Natural killer cell (primary cell): ENCODE measurements around the gene MAP3K20. TPM values are rescaled to one million over a fixed set of nuclear protein-coding genes. Genes with fewer than 3 reads are reported as not detected.

Experiments used
- ATAC-seq, 3 donors: fragments of 150-1000 bp in 2 of 3; fragments of 200-7000 bp in 1 of 3; cut with Tn5 transposase; 1 replicate in 1 of 3; 2 replicates in 2 of 3; pipeline ENCODE4 v1.10.0; 2021; ENCODE audit warnings: mild to moderate bottlenecking in 2 of 3, moderate library complexity in 2 of 3
- DNase-seq, 2 donors: peaks; one replicate each; pipeline versions ENCODE4 v3.0.0 to v3.0.0-alpha.2; 2013 to 2021; ENCODE audit warnings: mixed read lengths in 1 of 2
- H3K27ac ChIP-seq: one replicate; pipeline ENCODE4 v1.5.1; 2013; ENCODE audit warnings: mild to moderate bottlenecking, low read length
- H3K27me3 ChIP-seq: one replicate; pipeline ENCODE4 v1.6.1; 2013; ENCODE audit warnings: low read length; ENCODE audit not compliant: control insufficient read depth, insufficient read depth
- H3K36me3 ChIP-seq: one replicate; pipeline ENCODE4 v1.6.1; 2013; ENCODE audit warnings: low read length; ENCODE audit not compliant: control insufficient read depth, insufficient read depth
- H3K4me1 ChIP-seq: one replicate; pipeline ENCODE4 v1.6.1; 2013; ENCODE audit warnings: low read length; ENCODE audit not compliant: control insufficient read depth, insufficient read depth
- H3K4me3 ChIP-seq: one replicate; pipeline ENCODE4 v1.5.1; 2013; ENCODE audit warnings: low read length
- H3K9me3 ChIP-seq: one replicate; pipeline ENCODE4 v1.6.1; 2013; ENCODE audit warnings: low read length; ENCODE audit not compliant: control insufficient read depth, insufficient read depth
- H3K27ac Mint-ChIP-seq, 2 donors: one replicate each; pipeline ENCODE4 v1.8.0; 2022; ENCODE audit warnings: mild to moderate bottlenecking in 2 of 2, mixed read lengths in 2 of 2, moderate library complexity in 1 of 2
- H3K27me3 Mint-ChIP-seq, 2 donors: one replicate each; pipeline ENCODE4 v1.8.0; 2022; ENCODE audit warnings: low read depth in 2 of 2, mixed read lengths in 2 of 2
- H3K36me3 Mint-ChIP-seq: one replicate; pipeline ENCODE4 v1.8.0; 2022; ENCODE audit warnings: mixed read lengths
- H3K4me1 Mint-ChIP-seq, 2 donors: one replicate each; pipeline ENCODE4 v1.8.0; 2022; ENCODE audit warnings: mixed read lengths in 2 of 2
- H3K4me3 Mint-ChIP-seq: one replicate; pipeline ENCODE4 v1.8.0; 2022; ENCODE audit warnings: mild to moderate bottlenecking, moderate library complexity, mixed read lengths
- H3K9me3 Mint-ChIP-seq, 2 donors: one replicate each; pipeline ENCODE4 v1.8.0; 2022; ENCODE audit warnings: mixed read lengths in 2 of 2
- WGBS: methylation state at CpG from one replicate; pipeline ENCODE4 v1.1.7; 2013; ENCODE audit warnings: missing lambda C conversion rate; ENCODE audit not compliant: insufficient coverage; 5-methylcytosine and 5-hydroxymethylcytosine counted together
- intact Hi-C: fragments of 100-400 bp; cut with micrococcal nuclease; formaldehyde crosslinking; loops from one replicate; pipeline ENCODE4 v1.14.2; 2022
- total RNA-seq, 4 donors: library from RNA; stranded (reverse); fragments of 120-200 nt in 1 of 4; gene quantifications; one replicate each; pipeline versions ENCODE4 v1.2.3 to v1.2.4, GENCODE V29; 2013 to 2022
- TF ChIP-seq, protein P1 (sequence below): fragments of 200-600 bp; IDR thresholded peaks from one replicate; pipeline ENCODE4 v1.8.0; 2022; ENCODE audit warnings: antibody characterized with exemption

MAP3K20 gene
- total RNA-seq, 3 donors from 2014 or later (not counting 1 experiment from before 2014, with no cell fraction given) = 1.6 to 3.0 (median 2.5) TPM

- no peak overlapping the region for H3K4me3 Mint-ChIP-seq
- Histone ChIP-seq H3K27ac (no peak overlapping the region), H3K4me3 (no peak overlapping the region), H3K9me3 (no peaks in the 10 kb centered on the region), H3K36me3 (no peaks in the 10 kb centered on the region), H3K4me1 (no peaks in the 10 kb centered on the region), H3K27me3 (no peaks in the 10 kb centered on the region)
- H3K9me3 Mint-ChIP-seq = no peaks in the 10 kb centered on the region
- WGBS = 100% methylated on average over 1 of the region's 1 CpG
- TF ChIP-seq, protein P1, sequence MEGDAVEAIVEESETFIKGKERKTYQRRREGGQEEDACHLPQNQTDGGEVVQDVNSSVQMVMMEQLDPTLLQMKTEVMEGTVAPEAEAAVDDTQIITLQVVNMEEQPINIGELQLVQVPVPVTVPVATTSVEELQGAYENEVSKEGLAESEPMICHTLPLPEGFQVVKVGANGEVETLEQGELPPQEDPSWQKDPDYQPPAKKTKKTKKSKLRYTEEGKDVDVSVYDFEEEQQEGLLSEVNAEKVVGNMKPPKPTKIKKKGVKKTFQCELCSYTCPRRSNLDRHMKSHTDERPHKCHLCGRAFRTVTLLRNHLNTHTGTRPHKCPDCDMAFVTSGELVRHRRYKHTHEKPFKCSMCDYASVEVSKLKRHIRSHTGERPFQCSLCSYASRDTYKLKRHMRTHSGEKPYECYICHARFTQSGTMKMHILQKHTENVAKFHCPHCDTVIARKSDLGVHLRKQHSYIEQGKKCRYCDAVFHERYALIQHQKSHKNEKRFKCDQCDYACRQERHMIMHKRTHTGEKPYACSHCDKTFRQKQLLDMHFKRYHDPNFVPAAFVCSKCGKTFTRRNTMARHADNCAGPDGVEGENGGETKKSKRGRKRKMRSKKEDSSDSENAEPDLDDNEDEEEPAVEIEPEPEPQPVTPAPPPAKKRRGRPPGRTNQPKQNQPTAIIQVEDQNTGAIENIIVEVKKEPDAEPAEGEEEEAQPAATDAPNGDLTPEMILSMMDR = no peak
- ATAC-seq (no peak), DNase-seq (no peak)
- no peaks in the 10 kb centered on the region for H3K36me3 Mint-ChIP-seq
- H3K4me1 Mint-ChIP-seq = no peaks in the 10 kb centered on the region
- H3K27ac Mint-ChIP-seq = no peak overlapping the region
- H3K27me3 Mint-ChIP-seq = peaks cover 20 to 33% of the 10 kb centered on the region in 2 donors
- intact Hi-C loops = no loop called here
Measured at GRCh38 chr2:173028141-173028540, 47.5 kb upstream of the MAP3K20 start.

DNA sequence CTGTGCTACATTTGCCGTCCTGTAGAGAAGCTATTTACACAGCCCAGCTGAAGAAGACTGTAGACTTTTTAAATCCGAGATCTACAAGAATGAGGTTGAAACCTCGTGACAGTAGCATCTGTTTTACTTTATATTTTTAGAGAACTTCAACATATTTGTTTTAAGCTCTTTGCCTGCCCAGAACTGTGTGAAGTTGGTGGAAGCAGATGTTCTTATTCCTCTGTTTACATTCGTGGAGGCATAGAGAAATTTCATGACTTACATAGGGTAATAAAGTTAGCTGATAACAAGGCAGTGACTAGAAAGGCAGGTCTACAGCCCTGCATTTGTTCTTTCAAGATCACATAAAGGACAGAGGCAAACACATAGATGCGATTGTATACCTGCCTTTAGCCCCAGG, 47.0 kb upstream of the MAP3K20 start:
- Mint-ChIP-seq H3K9me3 (no peaks in the 10 kb centered on the region), H3K27ac (no peak overlapping the region), H3K36me3 (no peaks in the 10 kb centered on the region), H3K27me3 (peaks cover 20 to 33% of the 10 kb centered on the region in 2 donors), H3K4me3 (no peak overlapping the region), H3K4me1 (no peaks in the 10 kb centered on the region)
- Histone ChIP-seq H3K36me3 (no peaks in the 10 kb centered on the region), H3K4me3 (no peak overlapping the region), H3K27me3 (no peaks in the 10 kb centered on the region), H3K27ac (no peak overlapping the region), H3K4me1 (no peaks in the 10 kb centered on the region), H3K9me3 (no peaks in the 10 kb centered on the region)
- no peak for DNase-seq
- intact Hi-C loops = no loop called here
- no peak for ATAC-seq
- WGBS = 80% methylated on average over 4 of the region's 5 CpGs
- TF ChIP-seq, protein P1 = no peak

GRCh38 chr2:173030561-173031490, 44.8 kb upstream of the MAP3K20 start:
- H3K9me3 ChIP-seq = no peaks in the 10 kb centered on the region
- no peak overlapping the region for H3K27ac Mint-ChIP-seq
- H3K27me3 ChIP-seq = no peaks in the 10 kb centered on the region
- TF ChIP-seq, protein P1 = no peak
- intact Hi-C loops = no loop called here
- H3K27ac ChIP-seq = no peak overlapping the region
- H3K36me3 Mint-ChIP-seq = no peaks in the 10 kb centered on the region
- ATAC-seq = no peak
- DNase-seq = no peak
- H3K36me3 ChIP-seq = no peaks in the 10 kb centered on the region
- no peak overlapping the region for H3K4me3 ChIP-seq
- WGBS = 89% methylated on average over 7 of the region's 9 CpGs
- H3K9me3 Mint-ChIP-seq = no peaks in the 10 kb centered on the region
- H3K4me3 Mint-ChIP-seq = no peak overlapping the region
- H3K4me1 ChIP-seq = no peaks in the 10 kb centered on the region
- H3K4me1 Mint-ChIP-seq = no peaks in the 10 kb centered on the region
- H3K27me3 Mint-ChIP-seq = peaks cover 19 to 33% of the 10 kb centered on the region in 2 donors
